ENCODE measurements around the gene BARD1.
A peak's percentile ranks its signal among the peaks of the same experiment; 100 is the strongest.
"Not testable (repeated sequence)": the region's sequence is repeated elsewhere in the genome, so short reads cannot be mapped to it uniquely, and the experiment has no call there.

Gene BARD1

DNA sequence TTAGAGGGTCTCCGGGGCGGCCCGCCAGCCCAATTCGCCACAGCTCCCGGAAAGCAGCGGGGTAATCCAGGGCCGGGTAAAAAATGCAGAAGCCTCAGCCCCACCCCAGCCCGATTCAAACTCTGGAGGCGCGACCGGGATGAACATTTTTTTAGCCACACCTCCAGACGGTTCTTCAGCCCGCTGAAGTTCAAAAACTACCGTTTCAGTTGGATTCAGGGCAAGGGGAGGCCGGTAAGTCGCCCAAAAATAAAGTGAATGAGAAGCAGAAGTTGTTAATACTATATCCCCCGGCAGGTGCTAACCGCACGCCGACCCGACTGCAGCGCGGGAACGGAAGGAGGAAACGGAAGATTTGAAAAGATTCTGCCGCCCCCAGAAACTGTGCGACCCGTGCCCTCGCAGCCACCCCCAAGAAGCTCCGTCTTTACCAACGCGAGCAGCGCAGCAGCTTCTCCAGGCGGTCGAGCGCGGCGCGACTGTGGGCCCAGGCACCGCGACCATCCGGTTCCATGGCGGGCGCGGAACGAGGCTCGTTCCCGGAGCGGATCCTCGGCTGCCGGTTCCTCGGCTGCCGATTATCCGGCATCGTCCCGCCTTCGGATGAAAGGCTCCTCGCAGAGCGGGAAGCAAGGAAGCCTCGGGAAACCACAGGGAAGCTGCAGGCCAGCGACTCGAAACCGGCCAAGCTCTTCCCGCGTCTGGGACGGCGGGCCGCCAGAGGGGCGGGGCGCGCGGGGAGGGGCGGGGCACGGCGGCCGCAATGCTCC is at the start of gene BARD1:
Gene BARD1 (minus strand): TSS at position 703 of the 770 bp plus-strand sequence. CDS start 114 bp downstream, at position 589.
- peak; percentile 48 to 60 for DNase-seq

GRCh38 chr2:214856137-214856536 is 46.7 kb upstream of the BARD1 start:
- DNase-seq = no peak

GRCh38 chr2:214853906-214854305 is 44.4 kb upstream of the BARD1 start:
- no peak for DNase-seq

GRCh38 chr2:214843823-214844222 is 34.3 kb upstream of the BARD1 start:
- DNase-seq = no peak

DNA sequence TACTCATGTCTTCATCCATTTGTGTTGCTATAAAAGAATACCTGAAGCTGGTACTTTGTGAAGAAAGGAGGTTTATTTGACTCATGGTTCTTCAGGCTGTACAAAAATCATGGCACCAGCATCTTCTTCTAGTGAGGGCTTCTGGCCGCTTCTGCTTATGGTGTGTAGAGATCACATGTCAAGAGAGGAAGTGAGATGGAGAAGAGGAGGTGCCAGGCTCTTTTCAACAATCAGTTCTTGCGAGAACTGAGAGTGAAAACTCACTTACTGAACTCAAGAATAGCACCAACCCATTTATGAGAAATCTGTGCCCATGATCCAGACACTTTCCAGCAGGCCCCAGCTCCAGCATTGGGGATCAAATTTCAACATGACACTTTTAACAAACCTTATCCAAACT is 30.0 kb upstream of the BARD1 start:
- no peak for DNase-seq

DNA sequence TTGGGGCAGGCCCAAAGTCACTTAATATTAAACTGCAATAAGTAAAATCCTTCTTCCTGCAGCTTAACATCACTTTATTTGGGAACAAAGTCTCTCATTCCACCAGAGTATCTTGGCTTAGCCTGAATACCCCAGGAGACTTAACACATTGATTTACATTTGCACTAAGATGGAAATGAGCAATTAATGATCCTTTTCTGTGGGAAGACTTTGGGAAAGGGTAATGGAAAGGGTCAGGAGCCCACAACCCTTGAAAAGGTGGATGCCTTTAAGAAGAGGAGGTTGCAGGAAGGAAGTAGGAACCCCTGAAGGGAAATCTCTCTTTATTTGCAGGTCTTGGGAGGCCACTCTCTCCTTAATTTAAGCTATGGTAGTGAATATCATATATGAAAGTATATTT is 28.0 kb upstream of the BARD1 start:
- DNase-seq = no peak

GRCh38 chr2:214836568-214836967 is 27.1 kb upstream of the BARD1 start:
- DNase-seq = no peak

- DNase-seq = no peak
Measured at GRCh38 chr2:214830794-214831346, 21.4 kb upstream of the BARD1 start.

GRCh38 chr2:214816008-214816533 is 6.6 kb upstream of the BARD1 start:
- no peak for DNase-seq

DNA sequence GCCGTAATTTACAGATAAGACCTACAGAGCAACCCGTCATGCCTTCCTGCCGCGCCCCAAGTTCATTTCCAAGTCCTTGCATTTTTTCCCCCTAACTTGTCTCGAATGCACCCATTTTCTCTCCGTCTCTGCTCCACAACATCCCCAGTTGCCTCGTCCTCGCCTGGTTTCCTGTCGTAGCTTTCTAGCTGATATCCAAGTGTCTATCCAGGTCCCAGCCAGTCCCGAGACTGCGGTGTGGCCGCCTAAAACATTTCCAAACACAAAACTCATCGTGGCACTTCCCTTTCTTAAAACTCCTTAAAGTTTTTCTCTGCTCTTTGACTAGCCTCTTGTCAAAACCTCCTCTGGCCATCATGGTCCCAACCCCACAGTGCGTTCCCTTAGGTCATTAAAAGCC is 1.2 kb upstream of the BARD1 start:
- DNase-seq = no peak

GRCh38 chr2:214809751-214810564 is 475 bp upstream of the BARD1 start:
- DNase-seq = peak; percentile 100

GRCh38 chr2:214807653-214808052 is 1.8 kb downstream of the BARD1 start:
- DNase-seq = no peak

GRCh38 chr2:214801768-214802397 is 7.6 kb downstream of the BARD1 start:
- no peak for DNase-seq

DNA sequence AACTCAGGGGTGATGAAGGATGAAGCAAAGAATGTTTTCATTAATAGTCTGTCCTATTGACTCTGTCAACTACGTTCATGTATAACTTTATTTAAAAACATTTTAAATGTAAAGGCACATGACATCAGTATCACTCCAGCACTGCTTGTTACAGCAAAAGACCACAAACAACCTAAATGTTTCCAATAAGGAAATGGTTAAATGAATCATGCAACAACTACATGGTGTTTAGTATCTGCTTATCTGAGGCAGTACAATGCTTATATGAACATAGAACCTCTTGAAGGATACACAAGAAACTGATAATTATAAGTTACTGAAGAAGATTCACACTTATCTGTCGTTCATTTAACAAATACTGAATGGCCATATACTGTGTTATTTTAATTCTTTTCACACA is 8.4 kb downstream of the BARD1 start:
- no peak for DNase-seq

DNA sequence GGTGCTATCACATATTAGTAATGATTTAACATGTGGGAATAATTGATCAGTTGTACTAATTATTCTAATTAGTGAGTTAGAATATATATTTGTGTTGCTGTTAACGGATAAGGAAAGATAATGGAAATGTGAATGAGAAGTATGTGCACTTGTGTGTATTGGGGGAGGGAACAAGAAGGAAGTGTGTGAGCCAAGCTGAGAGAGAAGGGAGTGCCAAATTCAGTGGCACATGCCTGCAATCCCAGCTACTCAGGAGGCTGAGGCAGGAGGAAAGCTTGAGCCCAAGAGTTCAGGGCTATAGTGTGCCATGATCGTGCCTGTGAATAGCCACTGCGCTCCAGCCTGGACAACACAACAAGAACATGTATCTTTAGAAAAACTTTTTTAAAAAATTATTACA is 9.3 kb downstream of the BARD1 start:
- DNase-seq = no peak

GRCh38 chr2:214796911-214797310 is 12.6 kb downstream of the BARD1 start:
- DNase-seq = no peak

- not testable (repeated sequence) for DNase-seq
Measured at GRCh38 chr2:214783181-214783580, 26.3 kb downstream of the BARD1 start.

DNA sequence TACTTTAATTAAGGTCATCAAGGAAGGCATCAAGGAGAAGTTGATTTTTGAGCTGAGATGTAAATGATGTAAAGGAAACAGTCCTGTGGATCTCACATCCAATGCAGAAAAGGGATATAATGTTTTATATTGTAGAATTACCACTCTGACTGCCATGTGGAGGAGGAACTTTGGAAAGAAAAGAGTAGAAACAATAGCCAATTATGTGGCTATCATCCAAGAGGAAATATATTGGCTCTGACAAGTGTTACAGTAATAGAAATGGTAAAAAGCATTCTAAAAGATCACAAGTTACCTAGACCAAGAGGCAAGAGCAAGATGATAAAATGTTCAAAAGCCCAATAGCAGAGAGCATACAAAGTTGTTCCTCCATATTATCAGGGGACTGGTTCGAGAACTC is 26.8 kb downstream of the BARD1 start:
- DNase-seq = no peak

DNA sequence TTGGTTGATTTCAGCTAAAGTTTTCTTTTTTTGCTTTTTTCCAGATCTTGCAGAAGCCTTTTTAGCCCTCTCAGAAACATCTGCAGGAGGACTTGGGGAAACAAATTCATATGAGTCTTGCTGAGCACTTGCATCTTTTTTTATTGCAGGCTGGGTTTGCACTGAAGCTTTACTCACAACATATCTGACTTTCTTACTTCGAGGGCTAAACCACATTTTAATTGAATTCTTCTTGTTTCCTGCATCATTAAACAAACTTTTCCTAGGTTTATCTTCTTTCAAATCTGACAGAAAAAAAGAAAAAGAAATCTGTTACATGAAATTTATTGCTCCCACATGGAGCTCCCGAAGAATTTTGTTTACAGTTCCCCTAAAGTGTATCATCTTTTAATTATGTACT is 28.3 kb downstream of the BARD1 start:
- no peak for DNase-seq

DNA sequence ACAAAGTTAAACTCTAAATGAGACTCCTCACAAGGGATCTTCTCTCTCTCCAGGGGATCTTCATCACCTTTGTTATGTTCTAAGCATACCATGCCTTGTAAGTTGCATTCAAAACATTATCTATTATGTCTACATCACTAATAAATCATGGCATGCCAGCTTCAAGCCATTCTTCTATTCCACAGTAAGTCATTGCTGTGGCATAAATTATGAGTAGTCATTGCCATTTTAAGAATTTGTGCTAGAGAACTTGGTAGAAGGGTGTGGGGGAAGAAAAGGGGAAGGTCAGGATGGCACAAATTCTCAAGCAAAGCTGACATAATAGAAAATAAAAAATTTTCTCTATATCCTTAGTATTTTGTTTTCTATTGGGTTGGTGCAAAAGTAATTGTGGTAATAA is 33.5 kb downstream of the BARD1 start:
- DNase-seq = no peak

DNA sequence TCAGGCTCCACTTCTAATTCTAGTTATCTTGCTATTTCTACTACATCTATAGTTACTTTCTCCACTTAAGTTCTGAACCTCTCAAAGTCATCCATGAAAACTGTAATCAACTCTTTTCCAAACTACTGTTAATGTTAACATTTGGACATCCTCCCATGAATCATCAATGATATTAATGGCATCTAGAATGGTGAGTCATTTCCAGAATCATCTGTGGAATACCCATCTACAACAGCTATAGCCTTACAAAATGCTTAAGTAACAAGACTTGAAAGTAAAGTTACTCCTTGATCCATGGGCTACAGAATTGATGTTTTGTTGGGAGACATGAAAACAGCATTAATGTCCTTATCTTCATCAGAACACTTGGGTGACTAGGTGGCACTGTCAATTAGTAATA is 35.4 kb downstream of the BARD1 start:
- DNase-seq = no peak

GRCh38 chr2:214772443-214773015 is 37.0 kb downstream of the BARD1 start:
- DNase-seq = no peak

- no peak for DNase-seq
Measured at GRCh38 chr2:214765180-214765579, 44.3 kb downstream of the BARD1 start.

All from activated CD4-positive, alpha-beta T cell treated with anti-CD3 and anti-CD28 coated beads, Interleukin-2, amount 50 U/mL, for 48 hours (primary cell).